HFFc6 (cell line): ENCODE measurements around the gene SAYSD1. TPM values are rescaled to one million over a fixed set of nuclear protein-coding genes. Genes with fewer than 3 reads are reported as not detected.

ENCODE experiments used
- DNase-seq: peaks from one replicate; pipeline ENCODE4 v3.0.0-alpha.2; 2018
- H3K27ac Mint-ChIP-seq: 2 replicates; pipeline ENCODE4 v1.8.0; 2020; ENCODE audit warnings: mild to moderate bottlenecking, mixed read lengths
- H3K27me3 Mint-ChIP-seq: 2 replicates; pipeline ENCODE4 v1.8.0; 2021; ENCODE audit warnings: mild to moderate bottlenecking, moderate library complexity, mixed read lengths; ENCODE audit not compliant: insufficient read depth
- H3K36me3 Mint-ChIP-seq: 2 replicates; pipeline ENCODE4 v1.8.0; 2021; ENCODE audit warnings: low read depth, mixed read lengths
- H3K4me1 Mint-ChIP-seq: 2 replicates; pipeline ENCODE4 v1.8.0; 2020; ENCODE audit warnings: low read depth, mixed read lengths
- H3K4me3 Mint-ChIP-seq: 2 replicates; pipeline ENCODE4 v1.8.0; 2020; ENCODE audit warnings: mild to moderate bottlenecking, moderate library complexity, mixed read lengths
- H3K9me3 Mint-ChIP-seq: 2 replicates; pipeline ENCODE4 v1.8.0; 2020; ENCODE audit warnings: mild to moderate bottlenecking, mixed read lengths
- CTCF ChIP-seq: fragments of 200-600 bp; sonication (generic); IDR thresholded peaks from 2 replicates; pipeline ENCODE4 v1.5.0; 2021; ENCODE audit warnings: antibody characterized with exemption, mild to moderate bottlenecking
- total RNA-seq, 6 experiments: library from RNA; stranded (reverse); fragmentation: NEBNext Ultra II Directional; extraction: Animal tissue kit (Norgen Biotek cat#: 25700); gene quantifications; 2 replicates in 1 of 6; 3 replicates in 5 of 6; pipeline ENCODE4 v1.2.3, GENCODE V29; 2021

The SAYSD1 gene
- total RNA-seq, 6 experiments from 2014 or later: 6.0 to 8.2 (median 7.5) TPM

DNA sequence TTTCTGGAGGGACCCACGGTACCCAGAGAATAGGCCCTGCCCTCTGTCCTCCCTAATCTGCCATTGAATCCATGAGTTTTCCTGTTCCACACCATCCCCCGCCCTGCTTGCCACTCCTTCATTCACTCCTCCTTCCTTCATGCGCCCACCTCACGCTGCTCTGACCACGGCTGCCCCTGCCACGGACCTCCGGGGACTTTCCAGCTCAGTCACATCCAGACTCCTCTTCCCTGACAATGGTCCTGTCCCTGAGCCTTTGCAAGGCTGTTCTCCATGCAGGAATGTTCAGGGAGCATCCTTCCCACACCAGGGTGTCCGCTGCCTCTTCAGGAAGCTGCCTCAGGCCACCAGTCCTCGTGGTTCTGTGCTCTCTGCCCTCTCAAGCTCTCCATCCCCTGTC lies 40.5 kb downstream of the SAYSD1 start:
- H3K4me3 Mint-ChIP-seq: no peak overlapping the region
- H3K27me3 Mint-ChIP-seq: peaks cover 7% of the 10 kb centered on the region
- no peaks in the 10 kb centered on the region for H3K36me3 Mint-ChIP-seq
- DNase-seq: no peak
- H3K4me1 Mint-ChIP-seq: no peaks in the 10 kb centered on the region
- no peak overlapping the region for H3K27ac Mint-ChIP-seq
- H3K9me3 Mint-ChIP-seq: peaks cover 5% of the 10 kb centered on the region; the same call in 1 of the 2 replicates
- TF ChIP-seq CTCF: no peak

GRCh38 chr6:39073471-39074355 lies 41.3 kb downstream of the SAYSD1 start:
- peaks cover 7% of the 10 kb centered on the region for H3K27me3 Mint-ChIP-seq
- no peaks in the 10 kb centered on the region for H3K4me1 Mint-ChIP-seq
- H3K27ac Mint-ChIP-seq: no peak overlapping the region
- no peak for TF ChIP-seq CTCF
- H3K4me3 Mint-ChIP-seq: no peak overlapping the region
- peaks cover 9% of the 10 kb centered on the region; the same call in 1 of the 2 replicates for H3K9me3 Mint-ChIP-seq
- no peaks in the 10 kb centered on the region for H3K36me3 Mint-ChIP-seq
- DNase-seq: no peak

GRCh38 chr6:39072830-39073229 lies 42.2 kb downstream of the SAYSD1 start:
- no peak for TF ChIP-seq CTCF
- no peak for DNase-seq
- Mint-ChIP-seq H3K27ac (no peak overlapping the region), H3K9me3 (peaks cover 10% of the 10 kb centered on the region; the same call in 1 of the 2 replicates), H3K27me3 (peaks cover 5% of the 10 kb centered on the region), H3K4me1 (no peaks in the 10 kb centered on the region), H3K36me3 (no peaks in the 10 kb centered on the region), H3K4me3 (no peak overlapping the region)

- Mint-ChIP-seq H3K4me1 (no peaks in the 10 kb centered on the region), H3K9me3 (peaks cover 10% of the 10 kb centered on the region; the same call in 1 of the 2 replicates), H3K4me3 (no peak overlapping the region), H3K36me3 (no peaks in the 10 kb centered on the region), H3K27me3 (peaks cover 8% of the 10 kb centered on the region), H3K27ac (no peak overlapping the region)
- TF ChIP-seq CTCF: no peak
- DNase-seq: no peak
These were observed 46.6 kb downstream of the SAYSD1 start for GRCh38 chr6:39068391-39068790.

DNA sequence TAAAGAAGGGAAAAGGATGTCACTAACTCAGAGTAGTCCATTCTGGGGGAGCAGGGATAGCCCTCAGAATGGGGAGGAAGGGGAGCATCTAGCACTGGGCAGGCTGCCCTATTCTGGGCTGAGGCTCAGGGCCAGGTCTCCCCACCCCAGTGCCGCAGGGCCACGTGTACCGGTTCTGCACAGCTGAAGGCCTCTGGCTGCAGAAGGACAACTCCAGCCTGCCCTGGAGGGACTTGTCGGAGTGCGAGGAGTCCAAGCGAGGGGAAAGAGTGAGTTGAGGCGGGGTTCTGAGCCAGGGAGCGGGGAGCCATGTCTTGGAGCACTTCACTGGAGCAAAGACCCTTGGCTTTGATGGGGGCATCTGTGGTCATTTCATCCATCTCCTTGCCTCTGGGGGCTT lies 49.4 kb downstream of the SAYSD1 start:
- Mint-ChIP-seq H3K27ac (no peak overlapping the region), H3K27me3 (peaks cover 11% of the 10 kb centered on the region), H3K9me3 (peaks cover 10% of the 10 kb centered on the region; the same call in 1 of the 2 replicates), H3K4me1 (no peaks in the 10 kb centered on the region), H3K36me3 (no peaks in the 10 kb centered on the region), H3K4me3 (no peak overlapping the region)
- DNase-seq: no peak
- TF ChIP-seq CTCF: no peak
